G401.6 (cell line): Measurements from ENCODE around the gene TMTC1.

Experiments used
- FAIRE-seq: peaks from 2 replicates; lab custom pipeline; 2012; peaks lifted over from hg19 to GRCh38; lab: Jason Lieb, UNC

The TMTC1 gene

DNA sequence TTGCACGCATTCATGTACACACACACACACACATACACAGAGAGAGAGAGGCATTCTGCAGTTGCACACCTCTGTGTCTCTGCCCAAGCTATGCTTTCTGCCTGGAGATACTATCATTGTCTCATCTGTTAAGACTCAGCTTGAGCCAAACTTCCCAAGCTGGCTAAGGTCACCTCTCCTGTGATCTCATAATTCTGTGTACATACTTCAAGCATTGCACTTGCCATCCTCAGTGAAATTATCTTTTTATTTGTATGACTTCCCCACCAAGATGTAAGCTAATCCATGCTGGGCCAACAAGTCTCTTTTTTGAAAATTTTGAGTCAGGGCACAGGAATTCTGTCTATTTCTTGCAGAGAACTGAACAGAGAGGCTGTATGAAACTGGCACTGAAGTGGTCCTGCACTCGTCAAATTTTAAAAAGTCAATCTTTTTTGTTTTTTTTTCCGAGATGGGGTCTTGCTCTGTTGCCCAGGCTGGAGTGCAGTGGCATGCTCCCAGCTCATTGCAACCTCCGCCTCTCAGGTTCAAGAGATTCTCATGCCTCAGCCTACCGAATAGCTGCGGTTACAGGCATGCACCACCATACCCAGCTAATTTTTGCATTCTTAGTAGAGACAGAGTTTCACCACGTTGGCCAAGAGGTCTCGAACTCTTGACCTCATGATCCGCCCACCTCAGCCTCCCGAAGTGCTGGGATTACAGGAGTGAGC, 44.3 kb downstream of the TMTC1 start:
- FAIRE-seq: no peak

DNA sequence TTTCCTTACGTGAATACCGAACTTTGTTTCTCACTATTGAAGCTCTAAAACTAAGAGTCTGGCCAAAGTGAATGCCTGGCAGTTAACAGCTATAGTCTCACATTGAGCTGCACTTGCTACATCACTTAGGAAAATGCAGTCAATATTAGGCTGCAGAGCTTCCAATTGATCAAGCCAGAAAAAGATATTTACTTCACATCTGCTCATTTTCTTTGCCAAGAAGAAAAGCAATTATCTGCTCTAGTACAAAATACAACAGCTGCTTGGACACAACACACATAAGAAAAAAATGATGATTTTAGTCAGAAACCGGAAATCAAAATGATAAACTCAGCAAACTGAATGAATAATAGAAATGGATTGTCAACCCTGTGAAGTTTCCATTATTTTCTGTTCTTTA, 45.4 kb downstream of the TMTC1 start:
- FAIRE-seq: no peak

DNA sequence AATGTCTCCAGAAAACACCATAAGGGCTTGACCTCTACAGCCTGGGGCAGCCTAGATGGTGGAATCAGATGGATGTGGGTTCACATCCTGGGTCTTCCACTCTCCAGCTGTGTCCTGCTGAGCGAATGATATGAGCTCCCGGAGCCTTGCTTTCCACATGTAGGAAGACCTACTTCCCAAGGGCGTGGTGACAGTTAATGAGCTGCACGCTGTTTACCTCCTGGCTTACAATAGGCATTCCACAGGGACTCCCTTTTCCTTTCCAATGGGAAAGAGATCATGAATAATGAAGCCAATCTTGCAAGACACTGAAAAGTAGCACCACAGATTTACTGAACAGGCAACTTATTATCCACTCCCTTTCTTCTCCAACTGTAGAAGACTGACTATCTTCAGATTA, 46.1 kb downstream of the TMTC1 start:
- FAIRE-seq: no peak

DNA sequence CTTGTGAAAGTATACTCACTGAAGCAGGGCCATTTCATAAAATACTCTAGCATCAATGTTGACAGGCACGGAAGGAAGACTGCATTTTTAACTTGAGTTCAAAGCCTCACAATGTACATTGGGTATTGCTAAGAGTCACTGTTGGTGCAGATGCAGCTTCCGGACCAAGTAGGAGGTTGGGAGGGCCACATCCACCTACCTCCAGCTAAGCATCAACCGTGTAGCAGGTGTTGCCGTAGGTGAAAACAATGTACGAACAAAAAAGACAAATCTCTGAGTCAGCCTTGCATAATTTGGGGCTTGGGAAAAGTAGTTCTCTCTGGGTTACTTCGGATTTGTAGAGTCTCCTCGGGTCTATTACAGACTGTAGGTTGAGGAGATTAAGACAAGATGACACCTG, 48.1 kb downstream of the TMTC1 start:
- no peak for FAIRE-seq

DNA sequence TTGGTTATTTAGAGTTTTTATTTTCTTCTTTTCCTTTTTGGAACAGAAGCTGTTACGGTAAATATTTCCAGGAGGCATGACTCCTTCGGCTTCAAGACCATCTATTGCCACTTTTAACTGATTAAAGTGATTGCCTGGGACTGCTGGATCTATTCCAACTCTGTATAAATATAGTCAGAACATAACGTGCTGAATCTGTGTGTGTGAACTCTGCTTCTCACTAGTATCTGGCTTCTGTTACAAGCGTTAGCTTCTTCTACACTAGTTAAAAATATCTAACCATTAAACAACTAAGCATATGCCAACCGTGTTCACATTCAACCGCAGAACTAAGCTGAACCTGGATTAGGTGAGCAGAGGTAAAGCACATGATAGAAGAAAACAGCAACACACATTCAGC, 49.0 kb downstream of the TMTC1 start:
- FAIRE-seq: no peak

DNA sequence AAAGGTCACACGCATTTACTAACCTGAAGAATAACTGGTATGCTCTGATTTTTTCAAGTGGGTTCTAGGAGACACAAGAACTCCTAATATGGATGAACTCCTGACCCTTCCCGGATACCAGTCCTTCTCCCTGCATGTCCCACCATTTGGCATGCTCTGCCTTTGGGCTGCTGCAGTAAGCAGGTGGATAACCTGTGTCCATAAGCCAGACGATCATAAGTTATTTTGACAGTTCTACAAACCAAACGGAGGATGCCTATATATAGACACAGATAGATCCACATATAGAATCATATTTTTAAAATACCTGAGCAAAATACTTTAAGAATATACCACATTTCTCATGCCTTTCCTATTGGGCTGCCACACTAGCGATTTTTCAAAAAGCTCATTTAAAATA, 49.4 kb downstream of the TMTC1 start:
- no peak for FAIRE-seq

DNA sequence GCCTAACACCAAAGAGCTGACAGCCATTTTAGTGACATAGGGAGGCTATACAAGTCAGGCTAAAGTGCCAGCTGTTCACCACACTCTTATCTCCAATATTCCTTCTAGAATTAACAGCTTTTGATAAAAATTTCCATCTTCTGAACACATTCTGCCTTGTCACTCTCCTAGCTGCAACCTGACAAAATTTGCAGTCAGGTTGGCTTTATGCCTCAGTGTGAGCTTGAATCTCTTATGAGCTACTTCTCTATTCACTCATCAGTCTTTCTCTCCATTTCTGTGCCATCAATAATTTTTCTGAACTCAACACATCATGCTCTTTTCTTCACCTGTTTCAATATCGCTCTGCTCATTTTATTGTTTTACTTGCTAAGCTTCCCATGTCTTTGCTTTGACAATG, 50.2 kb downstream of the TMTC1 start:
- FAIRE-seq: no peak

DNA sequence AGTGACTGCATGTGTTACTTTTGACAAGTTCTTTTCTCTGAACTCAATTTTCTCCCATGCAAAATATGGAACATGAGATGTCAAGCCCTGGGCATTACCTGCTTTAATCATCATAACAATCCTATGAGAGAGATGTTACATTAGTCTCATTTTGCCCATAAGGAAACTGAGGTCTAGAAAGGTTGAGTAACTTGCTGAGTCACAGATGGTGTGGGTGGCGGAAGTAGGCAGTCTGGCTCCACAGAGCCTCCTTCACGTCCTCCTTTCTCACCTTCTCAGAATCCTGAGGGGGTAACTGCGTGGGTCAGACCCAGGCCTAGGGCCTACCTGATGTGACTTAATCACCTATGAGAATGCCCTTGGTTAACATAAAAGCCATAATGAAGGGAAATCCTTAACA, 50.7 kb downstream of the TMTC1 start:
- no peak for FAIRE-seq

DNA sequence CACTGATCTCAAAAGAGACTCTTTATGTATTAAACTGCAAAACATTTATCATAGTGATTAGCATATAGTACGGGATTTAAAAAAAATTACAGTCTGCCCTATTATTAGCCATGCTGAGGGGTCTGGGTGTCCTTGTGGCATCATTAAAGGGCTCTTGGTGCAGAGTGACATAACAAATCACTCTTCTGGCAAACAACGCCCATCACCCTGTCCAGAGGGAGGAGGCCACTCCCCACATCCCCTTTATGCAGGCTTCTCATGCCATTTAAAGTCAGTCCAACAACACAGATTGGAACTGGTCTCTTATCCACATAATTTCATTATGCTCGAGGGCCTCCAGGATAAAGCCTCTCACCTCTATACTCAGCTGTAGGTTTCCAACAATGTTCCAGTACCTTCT, 51.1 kb downstream of the TMTC1 start:
- no peak for FAIRE-seq

DNA sequence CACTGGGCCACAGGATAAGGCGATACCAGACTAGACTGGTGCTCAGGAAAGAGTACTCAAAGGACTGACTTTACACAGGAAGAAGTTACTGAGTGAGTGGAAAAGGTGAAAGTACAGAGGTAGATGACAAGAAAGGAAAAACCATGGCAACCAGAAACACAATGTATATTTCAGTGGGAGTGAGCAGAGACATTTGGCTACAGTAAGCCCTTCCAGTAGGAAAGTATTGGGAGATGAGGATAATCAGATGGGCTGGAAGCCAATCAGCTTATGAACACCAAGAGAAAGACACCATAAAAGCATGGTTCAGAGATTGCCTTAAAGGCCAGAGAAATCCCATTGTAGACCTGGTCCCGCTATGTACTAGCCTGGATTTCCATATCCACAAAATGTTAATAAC, 51.6 kb downstream of the TMTC1 start:
- FAIRE-seq: no peak

DNA sequence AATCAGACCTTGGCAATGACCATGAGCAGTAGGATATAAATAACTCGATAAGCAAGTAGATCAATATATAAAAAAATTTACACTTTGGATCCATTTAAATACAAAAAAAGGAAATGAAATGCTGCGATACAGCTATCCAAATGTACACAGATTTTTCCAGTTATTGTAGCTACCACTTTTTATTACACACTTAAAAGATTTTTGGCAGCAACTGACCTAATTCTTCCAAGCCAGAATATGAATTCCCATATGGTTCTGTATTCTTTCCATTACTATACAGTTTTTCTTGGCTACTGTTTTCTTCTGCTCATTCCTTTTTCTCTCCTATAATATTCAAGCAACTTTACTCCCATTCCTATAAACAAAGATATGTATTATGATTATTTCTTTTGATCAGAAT, 52.2 kb downstream of the TMTC1 start:
- no peak for FAIRE-seq

DNA sequence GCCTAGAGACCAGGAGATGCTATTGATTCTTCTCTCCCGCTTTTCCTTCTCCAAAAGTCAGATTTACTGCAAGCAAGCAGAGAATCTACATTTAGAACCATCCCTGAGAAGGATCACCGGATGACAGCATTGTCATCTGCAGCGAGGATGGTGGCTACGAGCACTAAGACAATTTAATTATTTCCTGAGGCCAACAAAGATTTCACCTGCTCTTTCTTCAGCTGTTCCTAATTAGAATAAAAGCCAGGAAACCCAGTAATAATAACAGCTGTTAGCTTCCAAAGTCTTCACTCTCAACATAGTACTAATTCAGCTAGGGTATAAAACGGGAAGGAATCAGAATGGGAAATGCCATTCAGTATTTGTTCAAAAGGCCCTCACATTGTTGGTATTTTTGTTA, 53.3 kb downstream of the TMTC1 start:
- no peak for FAIRE-seq

DNA sequence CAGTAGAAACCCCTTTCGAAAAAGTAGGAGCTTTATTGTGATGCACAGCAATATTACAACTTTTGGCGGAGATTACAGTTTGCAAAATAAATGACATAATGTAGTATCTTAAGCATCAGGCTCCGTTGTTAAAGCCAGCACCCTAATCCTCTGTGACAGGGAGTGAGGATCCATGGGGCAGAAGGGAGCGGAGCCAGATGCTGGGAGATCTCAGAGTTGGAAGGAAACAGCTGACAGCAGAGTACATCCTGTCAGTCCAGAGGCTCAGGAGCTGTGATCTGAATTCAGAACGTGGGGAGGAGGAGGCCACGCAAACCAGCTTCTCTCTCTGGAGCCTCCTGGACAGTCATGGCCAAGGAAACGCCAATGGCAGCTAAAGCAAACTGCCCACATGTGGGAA, 55.7 kb downstream of the TMTC1 start:
- FAIRE-seq: no peak

DNA sequence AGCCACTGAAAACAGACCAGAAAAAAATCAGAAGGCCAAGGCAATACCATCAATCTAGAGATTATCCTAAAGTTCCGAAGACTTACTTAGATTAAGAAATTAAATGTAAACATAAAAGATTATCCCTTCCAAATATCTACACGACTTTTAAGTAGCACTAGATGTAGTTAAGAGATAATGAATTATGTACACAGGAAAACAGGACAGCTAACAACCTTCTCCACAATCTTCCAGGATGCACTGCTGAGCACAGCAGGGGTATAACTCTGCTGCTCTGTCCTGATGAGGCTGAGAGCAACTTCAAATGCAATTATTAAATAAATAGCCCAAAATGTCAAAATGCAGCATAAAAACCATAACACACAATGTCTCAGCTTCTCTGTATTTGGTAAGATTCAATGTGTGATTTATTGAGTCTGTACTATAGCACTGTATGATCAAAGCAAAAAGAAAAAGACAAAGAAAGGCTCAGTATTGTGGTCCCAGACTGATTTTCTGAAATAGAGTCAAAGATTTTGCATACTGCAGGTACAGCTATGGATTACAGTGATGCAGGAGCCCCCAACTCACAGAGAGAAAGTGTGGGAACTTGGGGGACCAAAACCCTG, 56.9 kb downstream of the TMTC1 start:
- FAIRE-seq: no peak

DNA sequence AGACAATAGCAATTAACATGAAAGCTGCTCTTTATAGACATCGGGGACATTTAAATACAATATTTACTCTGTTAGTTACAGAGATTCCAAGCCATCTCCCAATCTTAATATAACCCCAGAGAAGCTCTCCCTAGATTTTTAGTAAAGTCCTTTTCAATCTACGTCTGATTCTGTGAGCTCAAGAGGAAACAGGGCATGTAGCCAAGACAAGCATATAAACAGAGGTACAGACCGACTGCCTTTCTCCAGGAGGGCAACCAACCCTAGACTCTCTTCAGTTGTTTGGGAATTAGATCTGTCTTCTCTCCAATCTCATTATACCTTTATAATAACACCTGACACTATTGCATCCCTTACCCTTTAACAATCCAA, 57.4 kb downstream of the TMTC1 start:
- FAIRE-seq: no peak

DNA sequence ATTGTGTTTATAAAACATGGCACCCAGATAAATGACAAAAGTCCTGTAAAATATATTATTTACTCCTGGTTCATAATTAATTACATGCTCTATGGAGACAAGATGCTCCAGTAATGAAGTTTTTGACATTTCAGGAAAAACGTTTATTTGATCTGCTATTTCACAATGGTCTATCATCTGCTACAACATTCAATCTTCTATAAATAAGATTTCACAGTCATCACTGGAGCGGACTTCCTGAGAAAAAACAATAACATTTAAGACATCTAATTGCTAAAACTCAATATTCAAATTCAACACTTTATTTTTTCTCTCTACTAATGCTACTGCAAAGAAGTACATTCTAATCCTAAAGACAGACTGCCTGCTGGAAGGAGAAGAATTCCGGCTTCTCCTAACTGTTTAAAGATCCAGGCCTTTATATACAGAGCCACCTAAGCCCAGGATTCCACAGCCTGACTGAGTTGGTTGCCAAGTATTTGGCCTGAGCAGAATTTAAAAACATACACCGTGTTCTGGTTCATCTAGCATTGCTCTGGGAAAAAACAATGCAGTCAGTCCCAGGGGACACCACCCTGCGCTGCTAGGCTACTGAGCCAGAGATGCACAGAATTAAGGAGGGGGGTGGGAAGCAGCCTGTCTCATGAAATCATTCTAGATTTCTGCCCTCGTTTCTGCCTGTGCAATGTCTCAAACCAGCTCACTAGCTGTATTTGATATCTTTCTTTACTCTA, 58.0 kb downstream of the TMTC1 start:
- FAIRE-seq: no peak

DNA sequence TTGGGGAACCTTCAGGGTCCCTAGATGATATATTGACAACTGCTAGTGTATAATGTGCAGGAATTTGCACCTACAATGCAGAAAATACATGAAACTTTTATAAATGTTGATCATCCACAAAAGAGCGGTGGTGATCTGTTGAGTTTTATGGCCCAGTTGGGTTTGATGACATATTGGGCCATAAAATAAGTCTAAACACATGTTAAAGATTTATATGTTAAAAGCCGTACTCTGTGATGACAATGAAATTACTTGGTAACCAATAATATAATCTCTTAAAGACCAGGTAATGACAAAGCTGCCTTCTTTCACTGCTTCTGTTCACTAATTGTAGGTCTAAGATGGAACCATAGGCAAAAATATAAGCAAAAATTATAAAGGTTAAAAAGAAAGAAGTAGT, 61.6 kb downstream of the TMTC1 start:
- no peak for FAIRE-seq

DNA sequence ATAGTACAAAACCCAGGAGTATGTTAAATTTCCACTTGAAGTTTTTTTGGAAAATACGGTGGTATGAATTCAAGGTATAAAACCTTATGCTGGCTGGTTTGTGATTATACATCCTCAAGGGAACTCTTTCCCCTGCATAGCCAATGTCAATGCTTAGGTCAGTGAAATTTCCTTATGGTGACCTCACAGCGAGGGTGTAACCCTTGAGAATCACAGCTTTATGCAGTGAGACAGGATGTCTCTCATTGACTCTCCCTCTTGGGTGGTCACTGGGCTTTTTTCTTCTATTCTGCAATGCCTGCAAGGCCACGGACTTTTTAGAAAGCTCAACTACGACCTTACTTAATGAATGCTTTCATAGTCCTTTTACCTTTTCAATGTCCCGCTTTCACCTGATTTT, 64.4 kb downstream of the TMTC1 start:
- FAIRE-seq: no peak

DNA sequence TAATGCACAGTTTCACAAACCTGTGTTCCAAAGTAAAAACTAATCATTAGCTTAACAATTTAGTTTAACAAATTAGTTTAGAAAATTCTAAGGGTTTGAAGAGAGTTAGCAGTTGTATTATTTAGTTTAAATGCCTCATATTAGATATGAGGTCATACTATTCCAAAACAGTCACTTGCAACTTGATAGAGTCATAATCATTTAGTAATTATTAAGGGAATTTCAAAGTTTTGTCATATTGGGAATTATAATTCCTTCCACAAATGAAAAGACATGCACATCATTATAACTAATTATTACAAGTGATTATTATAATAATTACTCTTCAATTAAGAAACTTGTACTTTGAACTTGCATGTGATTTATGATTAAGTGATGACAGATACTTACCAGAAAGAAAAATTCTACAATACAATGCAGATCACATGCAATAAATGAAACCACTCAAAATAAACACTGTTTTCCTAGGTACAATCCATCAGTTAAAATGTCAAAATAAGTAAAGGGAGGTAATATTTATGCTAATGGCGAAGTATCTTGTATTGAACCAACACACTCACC, 66.1 kb downstream of the TMTC1 start:
- FAIRE-seq: no peak

DNA sequence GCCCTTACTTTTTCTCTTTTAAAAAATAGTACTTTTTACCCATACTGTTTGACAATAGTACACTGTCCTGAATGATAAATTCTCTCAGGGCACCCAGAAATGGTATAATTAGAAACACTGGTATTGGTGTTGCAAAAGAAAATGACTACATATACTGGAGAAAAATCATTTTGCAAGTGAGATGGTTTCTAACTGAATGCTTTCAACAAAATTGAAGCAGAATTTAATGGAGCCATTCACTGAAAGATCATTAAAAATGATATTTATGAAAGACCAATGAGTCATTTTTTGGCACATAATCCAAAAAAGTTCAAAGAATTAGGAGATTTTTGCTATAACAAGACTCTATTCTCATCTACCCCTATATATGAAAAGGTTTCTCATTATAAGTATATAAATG, 68.8 kb downstream of the TMTC1 start:
- no peak for FAIRE-seq

DNA sequence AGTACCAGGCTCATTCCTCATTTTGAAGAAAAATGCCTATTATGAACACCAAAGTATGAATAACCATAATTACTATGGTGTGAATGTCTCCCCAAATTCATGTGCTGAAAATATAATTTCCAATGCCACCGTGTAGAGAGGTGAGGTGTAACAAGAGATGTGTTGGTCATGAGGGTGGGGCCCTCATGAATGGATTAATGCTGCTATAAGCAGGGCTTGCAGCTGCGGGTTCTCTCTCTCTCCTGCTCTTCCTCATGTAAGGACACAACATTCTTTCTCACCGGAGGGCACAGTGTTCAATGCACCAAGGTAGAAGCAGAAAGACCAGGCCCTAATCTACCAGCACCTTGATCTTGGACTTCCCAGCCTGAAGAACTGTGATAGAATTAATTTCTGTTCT, 70.0 kb downstream of the TMTC1 start:
- no peak for FAIRE-seq

DNA sequence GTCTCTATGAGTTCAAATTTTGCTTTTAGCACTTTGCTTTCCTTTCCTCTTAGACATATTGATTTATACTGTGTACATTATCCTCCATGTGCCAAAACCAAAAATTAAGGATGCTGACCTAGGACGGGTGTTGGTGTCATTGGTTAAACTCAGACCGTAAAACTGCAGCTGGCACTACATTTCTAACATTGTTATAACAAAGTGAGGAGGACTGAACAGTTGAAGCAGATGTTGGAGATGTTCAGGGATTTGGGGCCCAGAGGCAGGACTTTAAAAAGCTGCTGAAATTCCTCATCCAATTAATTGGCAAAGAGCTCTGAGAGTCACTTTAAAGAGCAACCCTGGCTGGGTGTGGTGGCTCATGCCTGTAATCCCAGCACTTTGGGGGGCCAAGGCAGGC, 72.4 kb downstream of the TMTC1 start:
- no peak for FAIRE-seq

DNA sequence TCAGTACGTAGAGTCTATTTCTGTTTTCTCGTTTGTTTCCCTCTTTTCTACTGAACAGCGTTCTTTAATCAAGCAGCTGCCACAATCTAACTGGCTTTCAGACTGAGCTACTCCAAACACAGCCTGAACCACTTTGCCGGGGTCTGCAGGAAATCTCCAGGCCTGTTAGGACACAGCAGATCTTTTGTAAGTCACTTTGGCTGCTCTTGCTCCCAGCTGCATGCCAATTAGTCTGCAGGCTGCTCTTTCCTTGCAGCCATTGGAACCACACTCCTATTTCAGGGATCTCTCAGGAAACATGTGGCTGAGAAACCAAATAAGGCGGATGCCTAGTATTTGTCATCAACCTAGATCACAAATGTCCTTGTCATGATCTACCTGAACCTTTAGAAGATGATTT, 73.6 kb downstream of the TMTC1 start:
- FAIRE-seq: no peak
